ENCODE results near the gene TSHZ1.

Gene TSHZ1

GRCh38 chr18:75316223-75316622, 105.6 kb downstream of the TSHZ1 start:
- no peak for DNase-seq (ENCODE audit: extremely low read depth, low read depth)
- TF ChIP-seq CTCF (IDR thresholded peaks at IDR 0.05; ENCODE audit: low read depth, low read length), result no peak

- no peak for DNase-seq (ENCODE audit: extremely low read depth, low read depth)
- TF ChIP-seq CTCF (IDR thresholded peaks at IDR 0.05; ENCODE audit: low read depth, low read length), result no peak
Measured at GRCh38 chr18:75316826-75317225, 106.2 kb downstream of the TSHZ1 start.

GRCh38 chr18:75317300-75317699, 106.7 kb downstream of the TSHZ1 start:
- DNase-seq (ENCODE audit: extremely low read depth, low read depth), result no peak
- TF ChIP-seq CTCF (IDR thresholded peaks at IDR 0.05; ENCODE audit: low read depth, low read length), result no peak

GRCh38 chr18:75317703-75318102, 107.1 kb downstream of the TSHZ1 start:
- TF ChIP-seq CTCF (IDR thresholded peaks at IDR 0.05; ENCODE audit: low read depth, low read length), result no peak
- DNase-seq (ENCODE audit: extremely low read depth, low read depth), result no peak

- DNase-seq (ENCODE audit: extremely low read depth, low read depth), result no peak
- no peak for TF ChIP-seq CTCF (IDR thresholded peaks at IDR 0.05; ENCODE audit: low read depth, low read length)
Measured at GRCh38 chr18:75319905-75320304, 109.3 kb downstream of the TSHZ1 start.

- TF ChIP-seq CTCF (IDR thresholded peaks at IDR 0.05; ENCODE audit: low read depth, low read length), result no peak
- no peak for DNase-seq (ENCODE audit: extremely low read depth, low read depth)
Measured at GRCh38 chr18:75320506-75320905, 109.9 kb downstream of the TSHZ1 start.

GRCh38 chr18:75321431-75321830, 110.8 kb downstream of the TSHZ1 start:
- no peak for TF ChIP-seq CTCF (IDR thresholded peaks at IDR 0.05; ENCODE audit: low read depth, low read length)
- no peak for DNase-seq (ENCODE audit: extremely low read depth, low read depth)
